IMR-90 (cell line): ENCODE results near the gene TCF4. TPM values are rescaled to one million over a fixed set of nuclear protein-coding genes. Genes with fewer than 3 reads are reported as not detected.

Experiments
- ATAC-seq: fragments of 200-7000 bp; cut with Tn5 transposase; 2 replicates; pipeline ENCODE4 v1.9.1; 2020; ENCODE audit warnings: low read depth, mild to moderate bottlenecking, moderate library complexity
- BruUV-seq: library from RNA; stranded (reverse); fragments of 400-500 nt; replicated peaks from 2 replicates; lab custom pipeline; 2021; lab: Mats Ljungman, UMichigan
- CTCF ChIA-PET: fragments of 300-600 bp; formaldehyde crosslinking; extraction: SDS; loops from one replicate; lab custom pipeline; 2021; ENCODE audit warnings: antibody characterized with exemption; lab: Yijun Ruan, JAX
- POLR2A ChIA-PET: fragments of 300-600 bp; sonication (Branson Sonifier 250); formaldehyde crosslinking; loops from one replicate; lab custom pipeline; 2022; ENCODE audit warnings: antibody characterized with exemption; ENCODE audit not compliant: unreplicated experiment; lab: Charles Lee
- DNase-seq: peaks from one replicate; pipeline ENCODE4 v3.0.0; 2013
- H2AFZ ChIP-seq: replicated peaks from 2 replicates; pipeline ENCODE3; 2013; ENCODE audit warnings: low read length, mild to moderate bottlenecking; ENCODE audit not compliant: poor library complexity
- H2AK5ac ChIP-seq: 2 replicates; pipeline ENCODE4 v1.6.1; 2013; ENCODE audit warnings: low read depth, low read length, inconsistent platforms
- H2AK9ac ChIP-seq: replicated peaks from 2 replicates; pipeline ENCODE3; 2013; ENCODE audit warnings: mild to moderate bottlenecking, low read depth, low read length, moderate library complexity; ENCODE audit not compliant: poor library complexity
- H2BK120ac ChIP-seq: 2 replicates; pipeline ENCODE4 v1.6.1; 2013; ENCODE audit warnings: low read depth, low read length, inconsistent platforms
- H2BK15ac ChIP-seq: 3 replicates; pipeline ENCODE4 v1.6.1; 2013; ENCODE audit warnings: low read depth, low read length, inconsistent platforms
- H2BK20ac ChIP-seq: 2 replicates; pipeline ENCODE4 v1.6.1; 2013; ENCODE audit warnings: low read depth, mild to moderate bottlenecking, inconsistent platforms, low read length, moderate library complexity
- H2BK5ac ChIP-seq: 2 replicates; pipeline ENCODE4 v1.6.1; 2013; ENCODE audit warnings: mild to moderate bottlenecking, low read depth, low read length, inconsistent platforms; ENCODE audit not compliant: poor library complexity, severe bottlenecking
- H3K14ac ChIP-seq: replicated peaks from 2 replicates; pipeline ENCODE4 v1.6.1; 2013; ENCODE audit warnings: low read depth, low read length, inconsistent platforms
- H3K18ac ChIP-seq: 2 replicates; pipeline ENCODE4 v1.6.1; 2013; ENCODE audit warnings: low read depth, low read length, control low read depth
- H3K23ac ChIP-seq: 2 replicates; pipeline ENCODE4 v1.6.1; 2013; ENCODE audit warnings: low read depth, low read length, inconsistent platforms
- H3K27ac ChIP-seq: 2 replicates; pipeline ENCODE4 v1.5.1; 2013; ENCODE audit warnings: mild to moderate bottlenecking, control low read depth, low read length; ENCODE audit not compliant: insufficient read depth
- H3K27me3 ChIP-seq: 2 replicates; pipeline ENCODE4 v1.6.1; 2013; ENCODE audit warnings: low read length; ENCODE audit not compliant: control insufficient read depth, insufficient read depth
- H3K36me3 ChIP-seq: 2 replicates; pipeline ENCODE4 v1.6.1; 2013; ENCODE audit warnings: low read length, mixed read lengths; ENCODE audit not compliant: control insufficient read depth, insufficient read depth
- H3K4ac ChIP-seq: 2 replicates; pipeline ENCODE4 v1.6.1; 2013; ENCODE audit warnings: low read depth, low read length, inconsistent platforms
- H3K4me1 ChIP-seq: 2 replicates; pipeline ENCODE4 v1.6.1; 2013; ENCODE audit warnings: low read length, mixed read lengths; ENCODE audit not compliant: control insufficient read depth, insufficient read depth
- H3K4me2 ChIP-seq: 2 replicates; pipeline ENCODE4 v1.6.1; 2013; ENCODE audit warnings: low read depth, mild to moderate bottlenecking, control low read depth, low read length, moderate library complexity
- H3K4me3 ChIP-seq: 2 replicates; pipeline ENCODE4 v1.5.1; 2013; ENCODE audit warnings: low read depth, mild to moderate bottlenecking, control low read depth, low read length, moderate library complexity; ENCODE audit not compliant: insufficient read depth
- H3K56ac ChIP-seq: 2 replicates; pipeline ENCODE4 v1.6.1; 2013; ENCODE audit warnings: low read length, inconsistent platforms; ENCODE audit not compliant: insufficient read depth; ENCODE audit errors: extremely low read depth
- H3K79me1 ChIP-seq, 2 experiments: 2 replicates each; pipeline ENCODE4 v1.6.1; 2013; ENCODE audit warnings: low read length in 2 of 2, inconsistent platforms in 1 of 2, low read depth in 1 of 2
- H3K9ac ChIP-seq: 2 replicates; pipeline ENCODE4 v1.6.1; 2013; ENCODE audit warnings: low read depth, low read length, control low read depth
- H3K9me1 ChIP-seq: 2 replicates; pipeline ENCODE4 v1.6.1; 2013; ENCODE audit warnings: low read length, inconsistent platforms; ENCODE audit not compliant: insufficient read depth
- H3K9me3 ChIP-seq: 2 replicates; pipeline ENCODE4 v1.6.1; 2013; ENCODE audit warnings: low read length; ENCODE audit not compliant: control insufficient read depth, insufficient read depth
- H4K20me1 ChIP-seq: 2 replicates; pipeline ENCODE4 v1.6.1; 2013; ENCODE audit warnings: low read length, inconsistent platforms; ENCODE audit not compliant: insufficient read depth
- H4K5ac ChIP-seq: 2 replicates; pipeline ENCODE4 v1.6.1; 2013; ENCODE audit warnings: mild to moderate bottlenecking, low read depth, low read length, control low read depth
- H4K8ac ChIP-seq, 2 experiments: 2 replicates each; pipeline ENCODE4 v1.6.1; 2013; ENCODE audit warnings: low read depth in 2 of 2, low read length in 2 of 2, control low read depth in 1 of 2, inconsistent platforms in 1 of 2
- H4K91ac ChIP-seq: 2 replicates; pipeline ENCODE4 v1.6.1; 2013; ENCODE audit warnings: low read depth, low read length, inconsistent platforms; ENCODE audit not compliant: insufficient read depth
- CEBPB ChIP-seq: IDR thresholded peaks from 2 replicates; pipeline ENCODE4 v1.6.1; 2012; ENCODE audit warnings: low read depth, low read length, improper control_type of control experiment
- ELK1 ChIP-seq: fragments of 150-350 bp; IDR thresholded peaks from 2 replicates; pipeline ENCODE4 v1.6.1; 2016; ENCODE audit warnings: low read depth, mild to moderate bottlenecking, low read length, moderate library complexity, borderline replicate concordance
- MXI1 ChIP-seq: IDR thresholded peaks from 2 replicates; pipeline ENCODE4 v1.6.1; 2012; ENCODE audit warnings: low read depth, mild to moderate bottlenecking, low read length, moderate library complexity, borderline replicate concordance
- NFE2L2 ChIP-seq: fragments of 150-350 bp; IDR thresholded peaks from 2 replicates; pipeline ENCODE4 v1.6.1; 2016; ENCODE audit warnings: low read depth, mild to moderate bottlenecking, low read length
- RAD21 ChIP-seq: IDR thresholded peaks from 2 replicates; pipeline ENCODE4 v1.6.1; 2012; ENCODE audit warnings: low read length, improper control_type of control experiment
- SMC3 ChIP-seq: fragments of 150-350 bp; IDR thresholded peaks from 2 replicates; pipeline ENCODE4 v1.6.1; 2016; ENCODE audit warnings: low read depth, mild to moderate bottlenecking, antibody characterized with exemption, low read length, moderate library complexity
- WGBS, 2 experiments: methylation state at CpG; one replicate each; pipeline versions ENCODE4 v1.1.5 to v1.1.7; 2013; ENCODE audit warnings: missing lambda C conversion rate in 2 of 2; ENCODE audit not compliant: insufficient read length in 1 of 2; ENCODE audit errors: extremely low coverage in 2 of 2; 5-methylcytosine and 5-hydroxymethylcytosine counted together
- dilution Hi-C: fragments of 300-500 bp; cut with HindIII; formaldehyde crosslinking; loops from one replicate; pipeline ENCODE4 v1.14.3; 2018; ENCODE audit warnings: low sequenced_read_pairs; ENCODE audit not compliant: unreplicated experiment
- in situ Hi-C: fragments of 300-500 bp; cut with MboI; formaldehyde crosslinking; loops from 3 replicates; pipeline ENCODE4 v1.14.3; 2019; ENCODE audit warnings: low sequenced_read_pairs, inconsistent platforms, mixed read lengths
- intact Hi-C: fragments of 100-400 bp; cut with micrococcal nuclease; formaldehyde crosslinking; loops from 2 replicates; pipeline ENCODE4 v1.10.0; 2022
- polyA plus RNA-seq, 3 experiments: library from polyadenylated mRNA; depleted of rRNA; stranded (reverse); fragments of >200 nt; gene quantifications; 2 replicates each; pipeline ENCODE4 v1.2.3, GENCODE V29; 2012; ENCODE audit warnings: low replicate concordance in 1 of 3
- total RNA-seq: library from RNA; depleted of rRNA; stranded (reverse); fragments of >200 nt; gene quantifications from 2 replicates; pipeline ENCODE4 v1.2.3, GENCODE V29; 2012

The TCF4 gene
- total and polyA plus RNA-seq, 2 of the 4 experiments (the other 2 are of a cell fraction) = 30.0 to 87.1 TPM

- dilution Hi-C loops (no loop called here), intact Hi-C loops (no loop called here), in situ Hi-C loops (no loop called here)
- DNase-seq (no peak), ATAC-seq (no peak)
- H3K27ac ChIP-seq = no peak overlapping the region
- no TSS peak for BruUV-seq
- no peak overlapping the region for H3K14ac ChIP-seq
- no peak overlapping the region for H3K4me3 ChIP-seq
- H3K79me1 ChIP-seq = peaks cover 36 to 69% of the 10 kb centered on the region in 2 experiments
- WGBS, 2 experiments = no CpG with 5 or more reads among the region's 3 CpGs
- no peak overlapping the region for H3K18ac ChIP-seq
- no peaks in the 10 kb centered on the region for H3K9me3 ChIP-seq
- no peak overlapping the region for H2AFZ ChIP-seq
- no peak for TF ChIP-seq RAD21
- no peak for TF ChIP-seq MXI1
- no peak for TF ChIP-seq SMC3
- TF ChIP-seq CEBPB = no peak
- TF ChIP-seq NFE2L2 = no peak
- no peak for TF ChIP-seq ELK1
- no peak overlapping the region for H3K4me2 ChIP-seq
- H2BK20ac ChIP-seq = no peak overlapping the region
- H2AK5ac ChIP-seq = no peak overlapping the region
- H2AK9ac ChIP-seq = no peak overlapping the region
- no peak overlapping the region for H2BK120ac ChIP-seq
- no peak overlapping the region for H3K23ac ChIP-seq
- no peak overlapping the region for H4K8ac ChIP-seq
- H3K56ac ChIP-seq = no peak overlapping the region
- no peak overlapping the region for H3K9ac ChIP-seq
- CTCF ChIA-PET = no interaction called here
- no peaks in the 10 kb centered on the region for H3K27me3 ChIP-seq
- no peak overlapping the region for H2BK5ac ChIP-seq
- POLR2A ChIA-PET = no interaction called here
- peaks cover 2% of the 10 kb centered on the region for H3K36me3 ChIP-seq
- no peak overlapping the region for H2BK15ac ChIP-seq
- H4K91ac ChIP-seq = no peak overlapping the region
- H3K9me1 ChIP-seq = peaks cover 6% of the 10 kb centered on the region
- H3K4me1 ChIP-seq = peaks cover 1% of the 10 kb centered on the region; the same call in 1 of the 2 replicates
- peaks cover 6% of the 10 kb centered on the region; the same call in 1 of the 2 replicates for H4K20me1 ChIP-seq
- no peak overlapping the region for H4K5ac ChIP-seq
- no peak overlapping the region for H3K4ac ChIP-seq
These were observed 280.5 kb downstream of the TCF4 start for GRCh38 chr18:55307505-55307904.
